Right lobe of liver (tissue), 4 donors: ENCODE measurements around the gene IQCH.

ENCODE experiments used
- CTCF ChIP-seq, 4 donors: fragments of 200-600 bp in 3 of 4; fragments of 450-650 bp in 1 of 4; IDR thresholded peaks; one replicate each; pipeline versions ENCODE4 v1.5.1 to v1.8.0; 2016 to 2022; ENCODE audit warnings: antibody characterized with exemption in 4 of 4, mild to moderate bottlenecking in 2 of 4
- POLR2A ChIP-seq: fragments of 450-650 bp; IDR thresholded peaks from one replicate; pipeline ENCODE4 v1.6.1; 2017; ENCODE audit warnings: antibody characterized with exemption, mild to moderate bottlenecking
- donor health status: DM: no; HTN: no; CAD: no.
- donor health status: DM: no; HTN: no; CAD: no.
- donor health status: DM: no; HTN: yes; CAD: no.

- no peak for TF ChIP-seq CTCF (IDR thresholded peaks at IDR 0.05)
- TF ChIP-seq POLR2A = no peak
These were observed 265.9 kb downstream of the IQCH start for GRCh38 chr15:67520321-67521028.
